Neural cell (in vitro differentiated cells): Measurements from ENCODE around the gene PKNOX1.
"Not testable (repeated sequence)": the region's sequence is repeated elsewhere in the genome, so short reads cannot be mapped to it uniquely, and the experiment has no call there.

ENCODE experiments used
- EZH2 ChIP-seq: fragments of 200-600, 300-800 bp; shearing (Covaris generic), sonication (generic); IDR thresholded peaks from 2 replicates; pipeline ENCODE4 v1.6.1; 2014; ENCODE audit warnings: antibody characterized with exemption, low read length, borderline replicate concordance, mild to moderate bottlenecking; ENCODE audit not compliant: insufficient read depth, poor library complexity, severe bottlenecking
- MXI1 ChIP-seq: fragments of 450-650 bp; conservative IDR thresholded peaks from 2 replicates; pipeline ENCODE4 v1.6.1; 2014; ENCODE audit warnings: antibody characterized with exemption, mild to moderate bottlenecking; ENCODE audit not compliant: poor library complexity, severe bottlenecking
- POLR2AphosphoS5 ChIP-seq: IDR thresholded peaks from 2 replicates; pipeline ENCODE4 v1.6.1; 2012
- RAD21 ChIP-seq: fragments of 450-650 bp; conservative IDR thresholded peaks from 2 replicates; pipeline ENCODE4 v1.6.1; 2014; ENCODE audit warnings: antibody characterized with exemption, mild to moderate bottlenecking, moderate library complexity
- TAF1 ChIP-seq: IDR thresholded peaks from 2 replicates; pipeline ENCODE4 v1.6.1; 2012; ENCODE audit warnings: low read depth
- TF ChIP-seq, protein P1 (sequence below): fragments of 450-650 bp; IDR thresholded peaks from 2 replicates; pipeline ENCODE4 v1.5.1; 2014; ENCODE audit warnings: antibody characterized with exemption, mild to moderate bottlenecking, moderate library complexity; ENCODE audit not compliant: poor library complexity, severe bottlenecking

DNA sequence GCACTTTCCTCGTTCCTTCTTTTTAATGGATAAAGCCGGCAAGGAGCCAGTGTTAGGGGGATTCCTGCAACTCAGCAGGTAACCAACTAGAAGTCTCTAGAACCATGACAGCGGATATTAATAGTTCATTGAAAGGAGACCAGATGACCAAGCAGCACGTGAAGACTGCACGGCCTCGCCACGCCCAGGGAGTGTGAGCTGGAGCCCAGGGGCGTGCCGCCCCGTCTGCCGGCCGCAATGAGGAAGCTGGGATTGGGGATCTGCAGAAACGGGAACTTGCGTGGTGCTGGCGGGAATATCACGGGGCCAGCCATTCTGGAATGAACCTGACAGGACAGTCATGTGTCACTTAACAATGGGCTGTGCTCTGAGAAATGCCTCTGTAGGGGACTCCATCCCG is 62.5 kb downstream of the PKNOX1 start:
- TF ChIP-seq RAD21, POLR2AphosphoS5, EZH2, MXI1, TAF1: not testable (repeated sequence)
- TF ChIP-seq, protein P1, sequence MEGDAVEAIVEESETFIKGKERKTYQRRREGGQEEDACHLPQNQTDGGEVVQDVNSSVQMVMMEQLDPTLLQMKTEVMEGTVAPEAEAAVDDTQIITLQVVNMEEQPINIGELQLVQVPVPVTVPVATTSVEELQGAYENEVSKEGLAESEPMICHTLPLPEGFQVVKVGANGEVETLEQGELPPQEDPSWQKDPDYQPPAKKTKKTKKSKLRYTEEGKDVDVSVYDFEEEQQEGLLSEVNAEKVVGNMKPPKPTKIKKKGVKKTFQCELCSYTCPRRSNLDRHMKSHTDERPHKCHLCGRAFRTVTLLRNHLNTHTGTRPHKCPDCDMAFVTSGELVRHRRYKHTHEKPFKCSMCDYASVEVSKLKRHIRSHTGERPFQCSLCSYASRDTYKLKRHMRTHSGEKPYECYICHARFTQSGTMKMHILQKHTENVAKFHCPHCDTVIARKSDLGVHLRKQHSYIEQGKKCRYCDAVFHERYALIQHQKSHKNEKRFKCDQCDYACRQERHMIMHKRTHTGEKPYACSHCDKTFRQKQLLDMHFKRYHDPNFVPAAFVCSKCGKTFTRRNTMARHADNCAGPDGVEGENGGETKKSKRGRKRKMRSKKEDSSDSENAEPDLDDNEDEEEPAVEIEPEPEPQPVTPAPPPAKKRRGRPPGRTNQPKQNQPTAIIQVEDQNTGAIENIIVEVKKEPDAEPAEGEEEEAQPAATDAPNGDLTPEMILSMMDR: not testable (repeated sequence)
